GOT3 (cell line): Measurements from ENCODE around the gene CASP6.
"Not testable (repeated sequence)": the region's sequence is repeated elsewhere in the genome, so short reads cannot be mapped to it uniquely, and the experiment has no call there.

Source experiments
- DNase-seq: peaks from one replicate; lab custom pipeline; 2025; ENCODE audit warnings: mixed read lengths; lab: John Stamatoyannopoulos, UW

The CASP6 gene

GRCh38 chr4:109719604-109720003, 16.4 kb upstream of the CASP6 start:
- DNase-seq: no peak

GRCh38 chr4:109718759-109719158, 15.5 kb upstream of the CASP6 start:
- DNase-seq: no peak

GRCh38 chr4:109713500-109713899, 10.3 kb upstream of the CASP6 start:
- no peak for DNase-seq

DNA sequence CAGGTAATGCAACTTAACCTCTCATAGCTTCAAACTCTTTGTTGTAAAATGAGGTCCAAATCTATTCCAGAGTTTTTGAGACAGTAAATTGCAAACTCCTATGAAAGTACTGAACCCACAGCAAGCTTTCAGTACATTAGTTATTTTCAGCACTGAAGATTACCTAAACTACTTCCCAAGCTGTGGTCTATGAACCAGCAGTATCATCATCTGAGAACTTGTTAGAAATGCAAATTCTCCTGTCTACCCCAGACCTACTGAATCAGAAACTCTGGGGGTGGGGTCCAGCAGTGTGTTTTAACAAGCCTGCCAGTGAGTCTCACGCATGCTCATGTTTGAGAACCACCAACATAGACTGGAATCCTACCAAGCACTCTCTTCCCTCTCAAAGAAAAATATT, 5.7 kb upstream of the CASP6 start:
- no peak for DNase-seq

DNA sequence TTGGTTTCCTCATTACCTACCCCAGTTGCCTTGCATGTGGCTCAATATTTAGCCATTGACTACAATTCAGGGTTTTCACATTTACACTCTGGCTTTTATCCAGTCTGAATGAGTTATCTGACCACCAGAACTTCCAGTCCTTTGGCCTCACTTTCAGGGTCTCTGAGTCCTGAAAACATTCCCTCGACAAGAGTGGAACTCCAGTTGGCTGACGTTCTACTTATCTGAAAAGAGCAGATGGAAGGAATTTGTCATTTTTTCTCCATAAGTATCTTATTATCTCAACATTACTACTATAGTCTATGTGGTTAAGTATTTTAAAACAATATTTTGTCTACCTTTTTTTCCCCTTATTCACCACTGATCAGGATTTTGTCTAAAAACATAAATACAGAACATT, 5.2 kb upstream of the CASP6 start:
- DNase-seq: no peak

- DNase-seq: no peak
These were observed 568 bp upstream of the CASP6 start for GRCh38 chr4:109703664-109704361.

- DNase-seq: no peak
These were observed 1.5 kb downstream of the CASP6 start for GRCh38 chr4:109701566-109702410.

DNA sequence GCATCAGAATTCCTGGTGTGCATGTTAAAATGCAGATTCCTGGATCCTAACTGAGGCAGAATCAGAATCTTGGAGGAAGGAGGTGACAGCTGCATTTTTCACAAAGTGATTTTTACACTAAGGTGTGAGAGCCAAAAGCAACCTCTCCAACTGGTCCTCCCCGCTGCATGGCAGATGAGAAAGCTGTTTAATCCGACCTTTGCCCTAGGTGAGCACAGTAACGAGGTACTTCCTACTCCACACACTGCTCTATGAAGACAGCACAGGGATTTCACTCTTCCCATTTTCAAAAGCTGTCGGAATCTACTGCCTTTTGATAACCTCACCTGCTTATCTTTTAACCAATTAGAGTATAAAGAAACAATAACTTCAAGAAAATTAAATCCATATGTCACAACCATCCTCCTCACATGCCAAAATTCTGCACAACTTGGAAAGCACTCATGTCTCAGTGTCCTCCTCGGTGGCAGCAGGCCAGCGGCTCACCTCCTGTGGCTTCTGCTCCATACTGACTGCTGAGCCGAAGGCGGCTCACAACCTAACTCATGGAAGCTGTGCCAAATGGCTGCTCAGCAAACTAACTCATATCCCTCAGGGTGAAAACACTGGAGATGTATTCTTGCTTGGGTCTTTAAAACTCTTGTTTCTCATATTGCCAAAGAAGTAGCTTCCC, 3.6 kb downstream of the CASP6 start:
- no peak for DNase-seq

DNA sequence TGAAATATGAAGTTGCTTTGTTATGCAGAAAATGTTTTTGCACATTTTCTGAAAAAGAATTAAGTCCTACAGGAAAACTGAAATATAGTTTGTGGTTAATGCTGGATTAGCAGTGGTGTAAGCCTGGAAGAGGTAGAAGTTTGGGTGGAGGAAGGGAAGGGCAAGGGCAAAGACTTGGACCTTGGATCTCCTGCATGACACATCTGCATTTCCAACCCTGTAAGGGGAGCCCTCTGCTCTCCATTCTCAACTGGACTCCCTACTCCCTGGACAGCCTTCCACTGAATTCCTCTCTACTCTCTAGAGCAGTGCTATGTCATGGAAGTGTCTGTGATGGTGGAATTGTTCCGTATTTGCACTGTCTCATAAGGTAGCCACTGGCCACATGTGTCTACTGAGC, 4.6 kb downstream of the CASP6 start:
- DNase-seq: no peak

DNA sequence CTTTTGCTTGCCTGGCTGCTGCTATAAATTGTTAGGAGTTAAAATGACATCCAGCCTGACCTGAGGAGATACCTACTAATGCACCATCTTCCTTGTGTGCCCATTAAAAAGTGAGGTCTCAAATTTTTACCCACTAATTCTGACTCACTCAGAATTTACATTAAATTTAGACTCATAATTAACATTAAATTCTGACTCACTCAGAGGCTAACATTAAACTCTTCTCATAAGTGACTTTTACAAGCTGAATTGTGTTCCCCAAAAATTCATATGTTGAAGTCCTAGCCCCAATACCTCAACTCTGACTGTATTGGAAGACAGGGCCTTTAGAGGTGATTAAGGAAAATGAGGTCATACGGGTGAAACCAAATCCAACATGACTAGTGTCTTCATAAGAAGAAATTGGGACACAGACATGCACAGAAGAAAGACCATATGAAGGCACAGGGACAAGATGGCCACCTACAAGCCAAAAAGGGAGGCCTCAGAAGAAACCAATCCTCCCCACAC, 11.8 kb downstream of the CASP6 start:
- DNase-seq: no peak

DNA sequence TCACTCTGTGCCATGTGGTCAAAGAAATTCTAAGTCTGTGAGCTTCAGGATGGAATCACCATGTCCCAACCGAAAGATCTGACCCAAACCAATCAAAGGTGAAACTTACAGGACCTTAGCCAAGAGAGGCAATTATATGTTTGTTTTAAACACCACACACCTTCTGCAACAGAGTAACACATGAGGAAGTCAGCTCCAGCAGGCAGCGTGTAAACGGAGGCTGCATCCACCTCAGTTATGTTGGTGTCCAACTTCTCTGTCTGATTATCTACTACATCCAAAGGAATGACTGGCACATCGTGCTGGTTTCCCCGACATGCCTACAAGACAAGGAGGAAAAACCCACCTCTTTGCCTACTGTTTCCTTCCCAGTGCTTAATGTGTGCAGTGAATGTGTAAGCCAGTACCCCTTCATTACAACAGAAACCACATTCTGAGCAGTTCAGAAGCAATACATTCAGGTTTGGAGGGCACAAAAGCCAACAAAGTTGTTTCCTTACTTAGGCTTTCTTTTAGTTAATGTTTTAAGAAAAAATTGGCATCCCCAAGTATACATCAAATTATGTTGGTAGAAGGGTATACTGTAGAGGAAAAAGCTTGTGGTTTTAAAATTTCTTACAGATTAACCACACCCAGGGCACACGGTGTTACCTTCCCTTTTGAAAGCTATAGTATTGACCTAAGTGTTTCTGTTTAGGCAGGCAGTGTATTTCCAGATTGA, 12.4 kb downstream of the CASP6 start:
- no peak for DNase-seq

- DNase-seq: no peak
These were observed 18.5 kb downstream of the CASP6 start for GRCh38 chr4:109684727-109685126.

GRCh38 chr4:109683621-109684253, 19.5 kb downstream of the CASP6 start:
- no peak for DNase-seq

DNA sequence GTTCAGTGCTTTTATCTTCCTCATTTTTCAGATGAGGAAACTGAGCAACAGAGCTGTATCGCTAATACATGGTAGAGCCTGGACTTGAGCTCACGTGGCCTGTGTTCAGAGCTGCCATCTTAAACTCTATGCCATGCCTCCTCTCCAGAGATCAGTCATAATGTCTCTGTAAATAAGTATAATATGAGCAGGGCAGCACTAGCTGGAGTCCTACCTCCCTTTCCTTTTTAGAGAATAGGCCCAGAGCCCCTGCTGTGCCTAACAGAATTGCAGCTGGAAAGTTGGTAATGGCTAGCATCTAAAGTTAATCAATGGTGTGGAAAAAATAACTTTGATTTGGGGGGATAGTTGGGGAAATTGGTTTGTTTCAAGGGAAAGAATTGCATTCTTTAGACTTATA, 20.4 kb downstream of the CASP6 start:
- DNase-seq: no peak

DNA sequence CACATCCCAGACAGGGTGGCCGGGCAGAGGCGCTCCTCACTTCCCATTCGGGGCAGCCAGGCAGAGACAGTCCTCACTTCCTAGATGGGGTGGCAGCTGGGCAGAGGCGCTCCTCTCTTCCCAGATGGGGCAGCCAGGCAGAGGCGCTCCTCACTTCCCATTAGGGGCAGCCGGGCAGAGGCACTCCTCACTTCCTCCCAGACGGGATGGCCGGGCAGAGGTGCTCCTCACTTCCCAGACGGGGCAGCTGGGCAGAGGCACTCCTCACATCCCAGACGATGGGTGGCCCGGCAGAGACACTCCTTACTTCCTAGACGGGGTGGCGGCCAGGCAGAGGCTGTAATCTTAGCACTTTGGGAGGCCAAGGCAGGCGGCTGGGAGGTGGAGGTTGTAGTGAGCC, 24.3 kb downstream of the CASP6 start:
- DNase-seq: not testable (repeated sequence)

- not testable (repeated sequence) for DNase-seq
These were observed 24.8 kb downstream of the CASP6 start for GRCh38 chr4:109678472-109678871.

DNA sequence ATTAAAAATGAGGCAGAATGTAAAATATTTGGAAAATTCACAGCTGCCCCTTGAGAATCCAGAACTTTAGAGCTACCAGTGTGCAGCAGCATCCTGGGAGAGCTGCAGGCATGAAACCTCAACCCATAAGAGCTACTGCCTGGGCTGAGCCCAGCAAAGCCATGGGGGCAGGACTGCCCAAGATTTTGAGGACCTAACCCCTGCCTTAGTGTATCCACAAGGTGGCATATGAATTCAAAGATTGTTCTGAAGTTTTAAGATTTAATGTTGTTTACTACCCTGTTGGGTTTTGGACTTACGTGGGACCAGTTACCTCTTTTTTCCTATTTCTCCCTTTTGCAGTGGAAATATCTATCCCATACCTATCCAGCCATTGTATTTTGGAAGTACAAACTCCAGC, 26.4 kb downstream of the CASP6 start:
- no peak for DNase-seq

DNA sequence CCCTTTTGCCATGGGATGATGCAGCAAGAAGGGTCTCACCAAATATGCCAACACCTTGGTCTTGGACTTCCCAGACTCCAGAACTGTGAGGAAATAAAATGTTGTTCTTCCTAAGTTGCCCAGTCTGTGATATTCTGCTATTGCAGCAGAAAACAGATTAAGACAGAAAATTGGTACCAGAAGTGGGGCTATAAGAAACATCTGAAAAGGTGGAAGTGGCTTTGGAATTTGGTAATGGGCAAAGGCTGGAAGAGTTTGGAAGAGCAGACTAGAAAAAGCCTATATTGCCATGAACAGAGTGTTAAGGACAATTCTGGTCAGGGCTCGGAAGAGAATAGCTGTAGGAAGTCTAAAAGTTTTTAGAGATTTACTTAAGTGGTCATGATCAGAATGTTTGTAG, 27.4 kb downstream of the CASP6 start:
- DNase-seq: no peak

DNA sequence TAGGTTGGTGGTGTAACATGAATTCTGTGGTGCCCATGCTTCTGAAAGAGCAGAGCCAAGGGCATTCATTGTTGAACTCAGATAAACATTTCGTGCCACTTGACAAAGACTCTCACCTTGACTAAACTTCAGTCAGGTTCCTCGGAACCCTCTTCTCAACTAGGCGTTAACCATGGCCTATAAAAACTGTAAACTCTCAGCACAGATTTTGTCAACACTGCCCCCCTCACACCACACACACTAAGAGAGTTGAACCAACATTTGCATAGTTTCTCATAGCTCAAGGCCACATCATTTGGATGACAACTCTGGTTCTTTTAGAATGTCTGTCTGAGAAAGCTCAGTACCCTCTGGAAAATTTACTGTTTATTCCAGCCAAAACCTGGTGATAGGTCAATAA, 28.1 kb downstream of the CASP6 start:
- no peak for DNase-seq

DNA sequence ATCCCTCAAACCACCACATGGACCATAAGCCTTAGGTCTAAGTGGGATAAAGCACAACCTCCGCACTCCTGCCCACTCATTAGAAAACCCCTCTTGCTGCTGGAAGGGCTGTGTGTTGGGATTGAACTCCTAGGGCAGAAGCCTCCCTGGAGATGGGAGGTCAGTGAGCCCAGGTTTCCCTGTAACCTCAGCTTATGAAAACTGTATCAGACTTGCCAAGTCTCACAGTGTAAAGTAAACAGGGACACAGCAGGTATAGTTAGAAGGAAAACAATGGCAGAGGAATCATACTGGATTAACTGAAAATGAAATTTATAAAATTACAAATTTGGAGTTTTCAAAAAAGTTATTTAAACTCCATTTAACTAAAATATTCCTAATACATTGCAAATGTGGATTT, 29.9 kb downstream of the CASP6 start:
- DNase-seq: no peak

- no peak for DNase-seq
These were observed 30.9 kb downstream of the CASP6 start for GRCh38 chr4:109672169-109672930.
